Measurements from ENCODE around the gene KRT78. TPM values are rescaled to one million over a fixed set of nuclear protein-coding genes. Genes with fewer than 3 reads are reported as not detected.

Gene KRT78
- polyA plus RNA-seq, 3 donors: not detected

GRCh38 chr12:52895726-52896189 lies 47.0 kb upstream of the KRT78 start:
- Mint-ChIP-seq H3K4me3 (no peak overlapping the region), H3K27me3 (ENCODE audit: low read depth in 3 of 3) (peaks cover 4 to 6% (median 5%) of the 10 kb centered on the region in 3 donors), H3K4me1 (no peaks in the 10 kb centered on the region), H3K36me3 (no peaks in the 10 kb centered on the region), H3K27ac (peak overlapping the region in 1 of 7 donors; percentile 40), H3K9me3 (peaks cover 0 to 2% (median 0%) of the 10 kb centered on the region in 7 donors)
- intact Hi-C loops (cut with micrococcal nuclease): no loop called here
- Histone ChIP-seq H3K4me3 (replicated peaks in 1 of 3; ENCODE audit: low read depth in 2 of 3, low read length in 3 of 3) (no peak overlapping the region), H3K27me3 (ENCODE audit: control insufficient read depth in 2 of 2, insufficient read depth in 2 of 2, low read length in 2 of 2) (no peaks in the 10 kb centered on the region), H3K4me1 (ENCODE audit: control insufficient read depth in 1 of 2, insufficient read depth in 2 of 2, low read length in 2 of 2) (no peaks in the 10 kb centered on the region), H4K20me1 (ENCODE audit: insufficient read depth, low read length) (no peaks in the 10 kb centered on the region), H2AFZ (ENCODE audit: insufficient read depth, low read depth, low read length, poor library complexity, severe bottlenecking) (no peak overlapping the region), H3K4me2 (replicated peaks; ENCODE audit: extremely low read depth, low read length, poor library complexity, severe bottlenecking) (no peak overlapping the region), H3K9me3 (replicated peaks in 1 of 2; ENCODE audit: control insufficient read depth in 1 of 2, insufficient read depth in 1 of 2, low read length in 2 of 2) (no peaks in the 10 kb centered on the region), H3K79me2 (ENCODE audit: insufficient read depth, low read length) (no peaks in the 10 kb centered on the region), H3K9ac (ENCODE audit: insufficient read depth, low read length, poor library complexity, severe bottlenecking) (no peak overlapping the region), H3K36me3 (replicated peaks in 1 of 2; ENCODE audit: control insufficient read depth in 1 of 2, insufficient read depth in 2 of 2, low read length in 2 of 2) (no peaks in the 10 kb centered on the region), H3K27ac (ENCODE audit: low read depth in 1 of 2, low read length in 2 of 2) (no peak overlapping the region)
- WGBS (ENCODE audit: insufficient coverage): 86% methylated on average over 1 of the region's 2 CpGs
- DNase-seq: no peak
- TF ChIP-seq CTCF (IDR thresholded peaks at IDR 0.05): no peak

- H3K27me3 Mint-ChIP-seq (ENCODE audit: low read depth in 3 of 3): peaks cover 4 to 6% (median 4%) of the 10 kb centered on the region in 3 donors
These were observed 44.2 kb upstream of the KRT78 start for GRCh38 chr12:52892974-52893373.

More at GRCh38 chr12:52892974-52893373, 44.2 kb upstream of the KRT78 start:
- TF ChIP-seq CTCF (IDR thresholded peaks at IDR 0.05): no peak
- Histone ChIP-seq H2AFZ (ENCODE audit: insufficient read depth, low read depth, low read length, poor library complexity, severe bottlenecking) (no peak overlapping the region), H3K27me3 (ENCODE audit: control insufficient read depth in 2 of 2, insufficient read depth in 2 of 2, low read length in 2 of 2) (no peaks in the 10 kb centered on the region), H3K79me2 (ENCODE audit: insufficient read depth, low read length) (no peaks in the 10 kb centered on the region), H3K4me2 (replicated peaks; ENCODE audit: extremely low read depth, low read length, poor library complexity, severe bottlenecking) (no peak overlapping the region), H3K4me1 (ENCODE audit: control insufficient read depth in 1 of 2, insufficient read depth in 2 of 2, low read length in 2 of 2) (no peaks in the 10 kb centered on the region), H3K27ac (ENCODE audit: low read depth in 1 of 2, low read length in 2 of 2) (no peak overlapping the region), H3K9me3 (replicated peaks in 1 of 2; ENCODE audit: control insufficient read depth in 1 of 2, insufficient read depth in 1 of 2, low read length in 2 of 2) (no peaks in the 10 kb centered on the region), H4K20me1 (ENCODE audit: insufficient read depth, low read length) (no peaks in the 10 kb centered on the region), H3K9ac (ENCODE audit: insufficient read depth, low read length, poor library complexity, severe bottlenecking) (no peak overlapping the region), H3K4me3 (replicated peaks in 1 of 3; ENCODE audit: low read depth in 2 of 3, low read length in 3 of 3) (no peak overlapping the region), H3K36me3 (replicated peaks in 1 of 2; ENCODE audit: control insufficient read depth in 1 of 2, insufficient read depth in 2 of 2, low read length in 2 of 2) (no peaks in the 10 kb centered on the region)
- Mint-ChIP-seq H3K4me1 (peaks cover 4% of the 10 kb centered on the region), H3K9me3 (peaks cover 0 to 2% (median 0%) of the 10 kb centered on the region in 7 donors), H3K36me3 (no peaks in the 10 kb centered on the region), H3K27ac (no peak overlapping the region), H3K4me3 (no peak overlapping the region)
- intact Hi-C loops (cut with micrococcal nuclease): no loop called here
- DNase-seq: no peak

All from CD14-positive monocyte (primary cell).